ENCODE results near the gene CDCA5. TPM values are rescaled to one million over a fixed set of nuclear protein-coding genes. Genes with fewer than 3 reads are reported as not detected.

Gene CDCA5
- polyA plus RNA-seq, 2 of the 4 experiments (the other 2 are of a cell fraction), result 30.9 to 46.0 TPM

GRCh38 chr11:65059959-65060824, 23.6 kb downstream of the CDCA5 start:
- Histone ChIP-seq H3K4me3 (no peak overlapping the region), H3K4me2 (no peak overlapping the region), H3K27ac (no peak overlapping the region), H3K9me3 (no peaks in the 10 kb centered on the region), H3K4me1 (no peaks in the 10 kb centered on the region)
- TF ChIP-seq ZFP36 (IDR thresholded peaks at IDR 0.05; ENCODE audit: borderline replicate concordance, partially characterized antibody) (no peak), PHF8 (IDR thresholded peaks at IDR 0.05; ENCODE audit: borderline replicate concordance, low read depth) (no peak), RNF2 (IDR thresholded peaks at IDR 0.05; ENCODE audit: borderline replicate concordance, low read depth) (no peak), KDM5A (IDR thresholded peaks at IDR 0.05) (no peak), RFX5 (IDR thresholded peaks at IDR 0.05) (no peak), REST (IDR thresholded peaks at IDR 0.05) (no peak), SMC3 (IDR thresholded peaks at IDR 0.05) (no peak), JUN (IDR thresholded peaks at IDR 0.05) (no peak), HOXB5 (CRISPR knock-in tag; IDR thresholded peaks at IDR 0.05) (no peak), HES2 (IDR thresholded peaks at IDR 0.05) (no peak)
- TF ChIP-seq, protein P1, sequence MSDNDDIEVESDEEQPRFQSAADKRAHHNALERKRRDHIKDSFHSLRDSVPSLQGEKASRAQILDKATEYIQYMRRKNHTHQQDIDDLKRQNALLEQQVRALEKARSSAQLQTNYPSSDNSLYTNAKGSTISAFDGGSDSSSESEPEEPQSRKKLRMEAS (IDR thresholded peaks at IDR 0.05), result no peak
- TF ChIP-seq, protein P2, sequence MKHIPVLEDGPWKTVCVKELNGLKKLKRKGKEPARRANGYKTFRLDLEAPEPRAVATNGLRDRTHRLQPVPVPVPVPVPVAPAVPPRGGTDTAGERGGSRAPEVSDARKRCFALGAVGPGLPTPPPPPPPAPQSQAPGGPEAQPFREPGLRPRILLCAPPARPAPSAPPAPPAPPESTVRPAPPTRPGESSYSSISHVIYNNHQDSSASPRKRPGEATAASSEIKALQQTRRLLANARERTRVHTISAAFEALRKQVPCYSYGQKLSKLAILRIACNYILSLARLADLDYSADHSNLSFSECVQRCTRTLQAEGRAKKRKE (CRISPR knock-in tag; IDR thresholded peaks at IDR 0.05; ENCODE audit: low read depth), result no peak
- FAIRE-seq (no peak), DNase-seq (ENCODE audit: low read depth in 1 of 2, low spot score in 1 of 2) (no peak), ATAC-seq (no peak; a peak in 1 of 6 replicates)
- ChIA-PET POLR2A (no interaction called here), CTCF (interaction anchor here (2.2 kb wide), 1 partner anchor 18 kb away, joined by 4 read pairs; no protein-coding TSS in a partner anchor)
- 49% methylated on average over 10 of the region's 10 CpGs for WGBS (ENCODE audit: missing lambda C conversion rate)

- peak; percentile 16 to 48; a peak in 2 of 6 replicates for ATAC-seq
- Histone ChIP-seq H3K9me3 (no peaks in the 10 kb centered on the region), H3K4me3 (no peak overlapping the region), H3K27ac (no peak overlapping the region), H3K4me1 (no peaks in the 10 kb centered on the region), H3K4me2 (no peak overlapping the region)
- CTCF ChIA-PET, result interaction anchor here (0.7 to 2.3 kb wide), 5 partner anchors 12 to 47 kb away, joined by 3 to 10 read pairs (median 4); no protein-coding TSS in a partner anchor
- FAIRE-seq, result no peak
- TF ChIP-seq MAFK (IDR thresholded peaks at IDR 0.05; ENCODE audit: partially characterized antibody), result no peak
- TF ChIP-seq SMC3 (IDR thresholded peaks at IDR 0.05), result no peak
- no peak for TF ChIP-seq CHD4 (IDR thresholded peaks at IDR 0.05; ENCODE audit: borderline replicate concordance)
- no peak for TF ChIP-seq HOXB5 (CRISPR knock-in tag; IDR thresholded peaks at IDR 0.05)
- TF ChIP-seq ESRRA (IDR thresholded peaks at IDR 0.05; ENCODE audit: borderline replicate concordance, low read length), result no peak
- TF ChIP-seq MYC (IDR thresholded peaks at IDR 0.05; ENCODE audit: borderline replicate concordance, low read length), result no peak
- TF ChIP-seq, protein P3, sequence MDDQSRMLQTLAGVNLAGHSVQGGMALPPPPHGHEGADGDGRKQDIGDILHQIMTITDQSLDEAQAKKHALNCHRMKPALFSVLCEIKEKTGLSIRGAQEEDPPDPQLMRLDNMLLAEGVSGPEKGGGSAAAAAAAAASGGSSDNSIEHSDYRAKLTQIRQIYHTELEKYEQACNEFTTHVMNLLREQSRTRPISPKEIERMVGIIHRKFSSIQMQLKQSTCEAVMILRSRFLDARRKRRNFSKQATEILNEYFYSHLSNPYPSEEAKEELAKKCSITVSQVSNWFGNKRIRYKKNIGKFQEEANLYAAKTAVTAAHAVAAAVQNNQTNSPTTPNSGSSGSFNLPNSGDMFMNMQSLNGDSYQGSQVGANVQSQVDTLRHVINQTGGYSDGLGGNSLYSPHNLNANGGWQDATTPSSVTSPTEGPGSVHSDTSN (IDR thresholded peaks at IDR 0.05), result no peak
- TF ChIP-seq HOXA7 (CRISPR knock-in tag; IDR thresholded peaks at IDR 0.05), result no peak
- no peak for TF ChIP-seq ZFP36 (IDR thresholded peaks at IDR 0.05; ENCODE audit: borderline replicate concordance, partially characterized antibody)
- POLR2A ChIA-PET, result no interaction called here
- no peak for DNase-seq (ENCODE audit: low read depth in 1 of 2, low spot score in 1 of 2)
- 47% methylated on average over 3 of the region's 3 CpGs for WGBS (ENCODE audit: missing lambda C conversion rate)
Measured at GRCh38 chr11:65059523-65059922, 24.3 kb downstream of the CDCA5 start.
